Activated CD8-positive, alpha-beta memory T cell treated with anti-CD3 and anti-CD28 coated beads for 24 hours (primary cell): ENCODE data around the gene MAPK1.
"Not testable (repeated sequence)": the region's sequence is repeated elsewhere in the genome, so short reads cannot be mapped to it uniquely, and the experiment has no call there.

Source experiments
- DNase-seq: peaks from one replicate; pipeline ENCODE4 v3.0.0-alpha.2; 2020

MAPK1 gene

DNA sequence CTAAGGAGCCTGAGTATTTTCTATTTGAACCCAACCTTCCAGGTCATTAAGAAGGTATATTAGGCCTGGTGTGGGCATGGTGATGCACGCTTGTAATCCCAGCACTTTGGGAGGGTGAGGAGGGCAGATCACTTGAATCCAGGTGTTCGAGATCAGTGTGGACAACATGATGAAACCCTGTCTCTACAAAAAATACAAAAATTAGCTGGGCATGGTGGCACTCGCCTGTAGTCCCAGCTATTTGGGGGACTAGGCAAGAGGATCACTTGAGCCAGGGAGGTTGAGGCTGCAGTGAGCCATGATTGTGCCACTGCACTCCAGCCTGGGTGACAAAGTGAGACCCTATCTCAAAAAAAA, 50.0 kb downstream of the MAPK1 start:
- DNase-seq: not testable (repeated sequence)

DNA sequence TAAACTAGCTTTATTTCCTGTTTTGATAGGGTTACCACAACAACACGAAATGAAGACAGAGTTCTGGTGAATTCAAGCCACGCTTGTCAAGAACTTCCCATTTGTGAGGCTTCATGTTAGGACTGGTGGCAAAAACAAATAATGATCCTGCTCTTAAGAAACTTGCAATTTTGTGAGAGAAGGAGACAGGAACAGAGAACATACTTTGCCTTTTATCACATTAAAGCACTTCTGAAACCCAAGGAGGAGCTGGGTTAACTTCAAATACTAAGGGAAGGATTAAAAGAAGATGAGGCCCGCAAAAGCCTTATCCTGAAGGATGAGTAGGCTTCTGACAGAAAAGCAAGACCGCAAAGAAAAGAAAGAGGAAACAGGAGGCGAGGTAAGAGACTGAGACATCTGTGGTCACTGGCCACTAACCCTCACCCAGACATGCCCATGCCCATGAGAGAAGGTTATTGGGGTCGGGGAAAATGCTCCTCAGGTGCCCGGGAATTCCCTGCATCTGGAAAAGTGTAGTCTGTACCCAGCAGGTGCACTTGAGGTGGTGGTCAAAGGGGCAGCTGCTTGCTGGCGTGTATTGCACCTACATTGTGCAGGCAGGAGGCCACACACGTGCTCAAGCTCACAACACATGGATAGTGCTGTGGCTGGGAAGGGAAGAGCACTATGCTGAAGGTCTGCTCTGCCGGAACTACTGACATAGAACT, 50.5 kb downstream of the MAPK1 start:
- no peak for DNase-seq

DNA sequence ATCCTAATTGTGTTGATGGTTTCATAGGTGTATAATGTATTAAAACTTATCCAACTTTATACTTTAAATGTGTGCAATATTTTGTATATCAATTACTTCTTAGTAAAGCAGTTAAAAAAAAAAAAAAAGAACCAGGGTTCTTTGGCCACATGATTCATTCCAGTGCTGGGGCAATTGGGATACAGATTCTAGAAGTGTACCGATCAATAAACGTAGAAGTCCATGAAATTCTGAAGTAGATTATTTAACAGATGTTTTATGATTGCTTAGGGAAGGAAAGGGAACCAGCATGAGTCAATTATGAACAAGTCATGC, 51.0 kb downstream of the MAPK1 start:
- no peak for DNase-seq

DNA sequence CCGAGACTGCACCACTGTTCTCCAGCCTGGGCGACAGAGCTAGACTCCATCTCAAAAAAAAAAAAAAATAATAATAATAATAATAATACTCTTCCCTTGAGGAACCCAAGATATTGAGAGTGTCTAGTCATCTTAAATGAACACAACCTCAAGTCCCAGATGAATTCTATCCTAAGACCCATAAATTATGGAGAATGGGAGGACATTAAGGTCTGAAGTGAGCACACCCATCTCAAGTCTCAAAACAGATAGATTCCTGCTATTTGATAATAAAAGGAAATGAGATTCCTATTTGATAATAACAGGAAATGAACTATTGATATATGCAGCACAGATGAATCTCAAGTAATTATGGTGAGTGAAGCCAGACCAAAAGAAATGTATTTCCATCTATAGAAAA, 51.5 kb downstream of the MAPK1 start:
- DNase-seq: no peak

DNA sequence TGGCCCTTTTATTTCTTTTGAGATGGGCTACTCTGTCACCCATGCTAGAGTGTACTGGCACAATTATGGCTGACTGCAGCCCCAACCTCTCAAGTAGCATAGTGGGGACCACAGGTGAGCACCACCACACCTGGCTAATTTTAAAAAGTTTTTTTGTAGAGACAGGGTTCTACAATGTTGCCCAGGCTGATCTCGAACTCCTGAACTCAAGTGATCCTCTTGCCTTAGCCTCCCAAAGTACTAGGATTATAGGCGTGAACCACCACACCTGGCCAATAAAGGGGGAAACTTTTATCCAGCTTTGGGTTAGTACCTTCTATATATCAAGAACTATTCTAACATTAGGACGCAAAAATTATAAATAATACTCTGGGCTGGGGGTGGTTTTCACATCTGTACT, 52.1 kb downstream of the MAPK1 start:
- no peak for DNase-seq

DNA sequence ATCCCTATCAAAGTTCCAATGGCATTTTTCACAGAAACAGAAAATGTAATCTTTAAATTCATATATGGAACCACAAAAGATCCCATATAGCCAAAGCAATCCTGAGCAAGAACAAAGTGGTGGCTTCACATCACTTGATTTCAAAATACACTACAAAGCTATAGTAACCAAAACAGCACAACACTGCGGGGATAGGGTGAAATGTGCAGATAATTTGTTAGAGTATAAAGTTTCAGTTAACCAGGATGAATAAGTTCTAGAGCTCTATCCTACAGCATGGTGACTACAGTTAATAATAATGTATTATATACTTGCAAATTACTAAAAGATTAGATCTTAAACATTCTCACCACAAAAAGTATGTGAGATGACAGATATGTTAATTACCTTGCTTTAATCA, 55.5 kb downstream of the MAPK1 start:
- no peak for DNase-seq

DNA sequence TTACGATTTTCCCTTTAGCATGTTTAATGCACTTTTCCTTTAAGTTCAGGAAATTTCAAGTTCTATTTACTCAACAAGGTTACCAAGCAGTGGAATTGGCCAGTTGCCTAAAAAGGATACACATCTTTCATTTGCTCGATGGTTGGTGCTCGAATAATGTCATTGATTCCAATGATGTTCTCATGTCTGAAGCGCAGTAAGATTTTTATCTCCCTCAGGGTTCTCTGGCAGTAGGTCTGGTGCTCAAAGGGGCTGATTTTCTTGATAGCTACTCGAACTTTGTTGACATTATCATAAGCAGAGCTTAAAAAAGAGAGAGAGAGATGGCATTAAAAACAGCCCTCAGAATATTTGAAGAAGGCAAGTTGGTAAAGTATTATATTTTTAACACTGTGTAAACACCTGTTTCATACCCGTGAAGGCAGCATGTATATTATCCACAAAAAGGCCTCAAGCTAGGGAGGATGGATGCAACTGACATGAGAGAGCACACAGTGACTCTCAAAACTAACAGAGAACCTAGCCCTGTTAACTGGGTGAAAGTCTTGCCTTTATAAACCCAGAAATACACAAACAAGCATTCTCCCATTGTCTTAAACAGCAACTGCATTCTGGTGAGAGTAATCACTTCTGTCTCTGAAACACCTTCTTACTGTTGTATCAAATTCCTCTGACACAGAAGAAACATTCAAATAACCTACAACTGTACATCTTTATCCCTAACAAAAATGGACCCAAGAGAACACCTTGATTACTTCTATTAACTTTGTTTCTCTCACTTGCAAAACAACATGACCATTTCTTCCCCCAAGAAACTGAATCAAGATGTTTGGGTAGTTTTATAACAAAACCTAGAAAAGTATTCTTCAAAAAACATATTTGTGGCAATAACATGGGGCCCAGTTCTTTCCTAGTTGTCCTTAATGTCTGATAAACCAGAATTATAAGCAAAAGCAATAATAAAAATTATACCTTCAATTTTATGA, 59.6 kb downstream of the MAPK1 start:
- no peak for DNase-seq

DNA sequence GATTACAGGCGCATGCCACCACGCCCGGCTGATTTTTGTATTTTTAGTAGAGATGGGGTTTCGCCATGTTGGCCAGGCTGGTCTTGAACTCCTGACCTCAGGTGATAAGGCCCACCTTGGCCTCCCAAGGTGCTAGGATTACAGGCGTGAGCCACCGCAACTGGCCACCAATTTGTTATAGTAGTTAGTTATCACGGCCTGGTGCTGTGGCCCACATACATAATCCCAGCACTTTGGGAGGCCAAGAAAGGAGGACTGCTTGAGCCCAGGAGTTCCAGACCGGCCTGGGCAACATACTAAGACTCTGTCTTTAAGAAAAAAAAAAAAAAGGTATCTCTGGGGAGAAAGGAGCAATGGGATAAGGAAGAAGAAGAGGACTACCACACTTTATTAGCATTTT, 62.1 kb downstream of the MAPK1 start:
- peak; percentile 11 for DNase-seq

DNA sequence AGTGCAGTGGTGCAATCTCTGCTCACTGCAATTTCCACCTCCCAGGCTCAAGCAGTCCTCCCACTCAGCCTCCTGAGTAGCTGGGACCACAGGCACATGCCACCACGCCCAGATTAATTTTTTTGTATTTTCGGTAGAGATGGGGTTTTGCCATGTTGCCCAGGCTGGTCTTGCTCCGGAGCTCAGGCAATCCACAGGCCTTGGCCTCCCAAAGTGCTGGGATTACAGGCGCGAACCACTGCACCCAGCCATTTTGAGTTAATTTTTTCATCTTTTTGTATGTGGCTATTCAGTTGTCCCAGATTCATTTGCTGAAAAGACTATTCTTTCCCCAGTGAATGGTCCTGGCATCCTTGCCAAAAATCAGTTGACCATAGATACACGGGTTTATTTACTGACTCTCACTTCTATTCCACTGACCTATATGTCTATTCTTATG, 63.6 kb downstream of the MAPK1 start:
- peak; percentile 15 for DNase-seq

DNA sequence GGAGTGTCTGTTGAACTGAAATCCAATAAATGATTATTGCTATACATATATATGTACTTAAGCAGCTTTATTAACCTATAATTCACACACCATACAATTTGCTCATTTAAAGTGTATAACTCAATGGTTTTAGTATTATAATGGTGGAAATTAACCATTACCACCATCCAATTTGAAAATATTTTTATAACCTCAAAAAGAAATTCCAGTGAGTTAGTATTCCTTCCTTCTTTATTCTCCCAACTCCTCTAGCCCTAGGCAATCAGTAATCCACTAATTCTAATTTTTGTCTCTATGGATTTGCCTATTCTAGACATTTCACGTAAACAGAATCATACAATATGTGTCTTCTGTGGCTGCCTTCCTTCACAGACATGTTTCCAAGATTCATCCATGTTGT, 64.8 kb downstream of the MAPK1 start:
- DNase-seq: no peak

DNA sequence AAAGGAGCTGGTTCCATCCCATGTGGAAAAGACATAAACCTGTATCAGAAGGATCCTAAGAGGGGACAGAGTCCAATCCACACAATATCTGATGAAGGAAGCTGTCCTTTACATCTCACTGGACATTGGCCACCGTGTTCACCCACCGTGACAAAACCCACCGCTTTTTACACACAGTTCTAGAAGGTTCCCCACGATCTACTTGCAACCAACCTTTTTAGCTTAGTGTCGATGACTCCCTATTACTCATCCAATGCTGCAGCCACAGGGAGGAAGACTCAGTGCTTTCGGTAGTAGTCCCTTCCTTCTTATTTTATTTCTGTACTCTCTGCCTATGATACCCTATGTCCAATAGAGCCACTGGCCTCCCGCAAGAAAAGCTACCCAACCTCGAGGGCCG, 65.4 kb downstream of the MAPK1 start:
- DNase-seq: peak; percentile 41

DNA sequence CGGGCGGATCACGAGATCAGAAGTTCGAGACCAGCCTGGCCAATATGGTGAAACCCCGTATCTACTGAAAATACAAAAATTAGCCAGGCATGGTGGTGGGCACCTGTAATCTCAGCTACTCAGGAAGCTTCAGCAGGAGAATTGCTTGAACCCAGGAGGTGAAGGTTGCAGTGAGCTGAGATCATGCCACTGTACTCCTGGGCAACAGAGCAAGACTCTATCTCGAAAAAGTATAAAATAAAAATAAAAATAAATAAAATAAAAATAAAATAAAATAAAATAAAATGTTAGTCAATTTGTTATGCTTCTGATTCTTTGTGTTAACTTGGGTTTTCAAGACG, 66.2 kb downstream of the MAPK1 start:
- DNase-seq: not testable (repeated sequence)

DNA sequence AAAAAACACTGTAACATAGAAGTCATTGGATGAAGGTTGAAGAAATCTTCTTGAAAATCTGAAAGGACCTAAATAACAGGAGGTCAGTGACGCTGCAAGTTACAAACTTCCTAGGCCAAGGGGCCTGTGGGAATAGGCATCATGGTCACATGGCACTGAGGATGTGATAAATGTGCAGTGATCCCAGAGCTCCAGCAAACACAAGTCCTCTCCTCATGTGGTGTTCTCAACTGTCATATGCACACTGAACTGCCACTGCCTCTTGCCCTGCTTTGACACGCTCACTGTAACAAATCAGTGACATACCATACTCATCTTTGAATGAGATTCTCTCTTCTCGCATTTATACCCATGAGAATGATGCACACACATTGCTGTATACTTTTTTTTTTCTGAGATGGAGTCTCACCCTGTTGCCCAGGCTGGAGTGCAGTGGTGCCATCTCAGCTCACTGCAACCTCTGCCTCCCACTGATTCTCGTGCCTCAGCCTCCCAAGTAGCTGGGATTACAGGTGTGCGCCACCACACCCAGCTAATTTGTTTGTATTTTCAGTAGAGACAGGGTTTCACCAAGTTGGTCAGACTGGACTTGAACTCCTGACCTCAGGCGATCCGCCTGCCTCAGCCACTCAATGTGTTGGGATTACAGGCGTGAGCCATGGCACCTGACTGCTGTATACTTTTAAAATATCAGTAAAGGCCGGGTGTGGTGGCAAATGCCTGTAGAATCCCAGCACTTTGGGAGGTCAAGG, 66.7 kb downstream of the MAPK1 start:
- peak; percentile 32 for DNase-seq

DNA sequence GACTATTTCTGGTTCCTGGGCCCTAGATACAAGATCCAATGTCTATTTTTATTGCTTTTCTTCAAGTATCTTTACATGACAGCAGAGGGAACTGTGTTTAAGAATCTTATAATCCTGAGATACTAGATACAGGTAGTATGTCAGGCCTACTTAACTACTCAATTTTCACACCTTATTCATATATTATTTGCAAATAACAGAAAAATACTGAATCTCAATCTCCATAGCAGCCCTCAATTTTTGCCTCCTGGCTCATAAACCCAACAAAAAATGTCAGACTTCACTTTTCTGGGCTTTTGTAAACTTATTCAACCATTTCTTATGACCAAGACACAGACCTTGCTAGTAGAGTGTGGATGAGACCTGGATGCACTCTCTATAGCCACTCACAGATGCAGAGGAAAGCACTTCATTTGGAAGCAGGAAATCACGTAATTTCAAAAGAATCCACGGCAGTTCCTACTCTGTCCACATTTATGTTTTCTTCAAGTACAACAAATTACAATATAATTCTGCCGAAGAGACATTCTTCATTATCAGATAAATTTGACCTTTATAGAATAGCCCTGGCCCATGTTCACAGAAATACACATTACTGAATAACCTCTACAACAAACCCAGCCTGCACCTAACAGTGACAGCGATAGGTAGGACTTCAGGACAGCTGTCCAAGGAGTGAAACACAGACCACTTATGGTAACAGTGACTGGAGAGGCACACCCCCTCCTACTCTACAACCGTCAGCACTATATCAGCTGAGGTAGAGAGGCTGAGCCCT, 69.8 kb downstream of the MAPK1 start:
- no peak for DNase-seq

DNA sequence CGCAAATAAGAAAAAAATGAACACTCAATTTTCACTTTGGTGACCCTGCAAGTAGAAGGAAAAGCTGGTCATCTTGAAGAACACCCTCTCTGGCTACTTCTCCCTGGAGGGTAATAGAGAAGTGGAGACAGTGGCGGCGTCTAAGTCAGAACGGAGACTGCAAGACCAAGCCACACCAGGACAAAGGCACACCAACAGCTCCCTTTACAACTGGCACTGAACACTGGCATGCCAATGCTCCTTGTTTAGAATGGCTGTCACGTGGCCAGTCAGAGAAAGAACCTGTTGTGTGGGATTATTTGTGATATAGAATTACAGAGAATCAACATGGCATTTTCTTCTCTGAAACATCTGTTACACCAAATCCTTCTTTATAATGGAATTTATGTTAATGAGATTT, 70.6 kb downstream of the MAPK1 start:
- DNase-seq: peak; percentile 13

DNA sequence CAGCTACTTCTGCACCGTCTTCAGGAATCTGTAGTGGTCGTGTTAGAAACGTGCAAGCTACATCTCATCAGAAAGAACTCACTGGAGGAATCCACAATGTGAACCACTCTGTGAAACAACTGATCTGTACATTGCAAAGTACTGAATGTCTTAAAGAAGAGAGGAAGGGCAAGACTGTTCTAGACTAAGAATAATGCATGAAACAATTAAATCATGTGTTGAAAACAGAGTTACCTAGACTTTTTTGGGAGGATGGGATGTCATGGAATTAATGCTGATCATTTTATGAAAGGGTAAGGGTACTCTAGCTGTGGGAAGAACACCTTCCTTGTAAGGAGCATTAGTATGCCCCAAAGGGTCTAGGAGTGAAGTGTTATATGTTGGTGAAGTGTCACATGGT, 71.2 kb downstream of the MAPK1 start:
- no peak for DNase-seq

DNA sequence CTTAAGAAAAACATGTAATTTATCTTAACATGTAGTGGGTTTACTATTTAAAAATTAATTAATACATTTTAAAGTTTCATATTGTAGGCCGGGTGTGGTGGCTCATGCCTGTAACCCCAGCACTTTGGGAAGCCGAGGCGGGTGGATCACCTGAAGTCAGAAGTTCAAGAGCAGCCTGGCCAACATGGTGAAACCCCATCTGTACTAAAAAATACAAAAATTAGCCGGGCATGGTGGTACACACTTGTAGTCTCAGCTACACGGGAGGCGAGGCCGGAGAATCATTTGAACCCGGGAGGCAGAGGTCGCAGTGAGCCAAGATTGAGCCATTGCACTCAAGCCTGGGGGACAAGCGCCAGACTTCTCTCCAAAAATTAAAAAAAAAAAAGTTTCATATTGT, 73.7 kb downstream of the MAPK1 start:
- DNase-seq: peak; percentile 32

DNA sequence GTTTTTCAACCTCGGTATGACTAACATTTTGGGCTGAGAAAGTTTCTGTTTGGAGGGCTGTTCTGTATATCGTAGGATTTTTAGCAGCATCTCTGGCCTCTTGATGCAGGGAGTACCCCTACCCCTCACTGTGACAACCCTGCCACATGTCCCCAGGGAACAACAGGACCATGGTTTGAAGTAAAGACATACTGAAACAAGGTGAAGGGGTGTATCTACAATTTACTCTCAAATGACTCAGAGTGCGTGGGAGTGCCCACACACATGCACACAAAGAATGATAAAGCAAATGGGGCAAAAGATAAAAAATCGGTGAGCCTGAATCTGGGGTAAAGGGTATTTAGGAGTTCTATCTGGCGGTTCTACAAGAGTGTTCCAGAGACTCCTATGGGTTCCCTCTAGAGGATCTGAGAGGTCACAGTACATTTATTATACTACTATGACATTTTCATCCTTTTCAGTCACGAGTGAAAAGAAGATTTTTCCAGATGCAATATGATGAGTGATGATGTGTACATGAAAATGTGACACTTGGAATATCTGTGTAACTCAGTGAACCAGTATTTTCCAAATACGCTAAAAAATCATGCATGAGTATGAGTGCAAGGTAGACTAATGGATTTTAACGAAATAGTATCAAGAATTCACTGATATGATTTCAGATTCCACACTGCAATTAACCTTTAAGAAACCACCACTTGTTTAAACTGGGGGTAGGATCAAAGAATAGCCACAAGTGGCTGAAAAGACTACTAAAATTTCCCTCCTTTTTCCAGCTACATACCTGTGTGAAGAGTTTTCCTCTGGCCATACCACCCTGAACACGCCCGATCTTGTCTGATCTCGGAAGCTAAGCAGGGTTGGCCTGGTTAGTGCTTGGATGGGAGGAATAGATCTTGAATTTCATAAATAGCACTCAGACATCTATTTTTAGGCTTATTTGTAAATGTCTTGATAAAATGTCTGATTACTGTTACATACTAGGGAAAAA, 75.5 kb downstream of the MAPK1 start:
- DNase-seq: peak; percentile 73

DNA sequence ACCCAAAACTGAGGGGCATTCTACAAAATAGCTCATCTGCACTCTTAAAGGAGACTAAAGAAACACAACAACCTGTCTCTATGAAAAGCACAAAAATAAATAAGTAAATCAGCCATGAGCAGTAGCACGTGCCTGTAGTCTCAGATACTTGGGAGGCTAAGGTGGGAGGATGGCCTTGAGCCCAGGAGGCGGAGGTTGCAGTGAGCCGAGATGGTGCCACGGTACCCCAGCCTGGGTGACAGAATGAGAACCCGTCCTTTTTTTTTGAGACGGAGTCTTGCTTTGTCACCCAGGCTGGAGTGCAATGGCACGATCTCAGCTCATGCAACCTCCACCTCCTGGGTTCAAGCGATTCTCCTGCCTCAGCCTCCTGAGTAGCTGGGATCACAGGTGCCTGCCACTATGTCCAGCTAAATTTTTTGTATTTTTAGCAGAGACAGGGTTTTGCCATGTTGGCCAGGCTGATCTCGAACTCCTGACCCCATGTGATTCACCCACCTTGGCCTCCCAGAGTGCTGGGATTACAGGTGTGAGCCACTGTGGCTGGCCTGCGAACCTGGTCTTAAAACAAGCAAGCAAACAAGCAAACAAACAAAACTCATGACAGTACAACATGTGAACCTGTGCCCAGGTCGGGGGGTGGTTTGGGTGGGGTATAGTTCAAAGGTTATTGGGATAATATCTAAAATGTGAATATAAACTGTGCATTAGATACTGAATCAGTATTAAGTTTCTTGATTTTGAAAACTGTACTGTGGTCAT, 76.4 kb downstream of the MAPK1 start:
- DNase-seq: peak; percentile 59

DNA sequence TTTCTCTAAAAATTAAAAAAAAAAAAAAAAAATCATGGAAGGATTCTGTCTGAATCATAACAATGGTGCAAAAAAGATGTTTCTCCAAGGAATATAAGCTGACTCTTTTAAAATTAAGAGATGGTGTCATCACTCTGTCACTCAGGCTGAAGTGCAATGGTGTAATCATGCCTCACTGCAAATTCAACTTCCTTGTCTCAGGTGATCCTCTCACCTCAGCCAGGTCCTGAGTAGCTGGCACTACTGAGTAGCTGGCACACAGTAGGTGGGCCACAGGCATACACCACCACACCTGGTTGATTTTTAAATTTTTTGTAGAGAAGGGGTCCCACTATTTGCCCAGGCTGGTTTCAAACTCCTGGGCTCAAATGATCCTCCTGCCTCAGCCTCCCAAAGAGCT, 77.1 kb downstream of the MAPK1 start:
- DNase-seq: no peak

DNA sequence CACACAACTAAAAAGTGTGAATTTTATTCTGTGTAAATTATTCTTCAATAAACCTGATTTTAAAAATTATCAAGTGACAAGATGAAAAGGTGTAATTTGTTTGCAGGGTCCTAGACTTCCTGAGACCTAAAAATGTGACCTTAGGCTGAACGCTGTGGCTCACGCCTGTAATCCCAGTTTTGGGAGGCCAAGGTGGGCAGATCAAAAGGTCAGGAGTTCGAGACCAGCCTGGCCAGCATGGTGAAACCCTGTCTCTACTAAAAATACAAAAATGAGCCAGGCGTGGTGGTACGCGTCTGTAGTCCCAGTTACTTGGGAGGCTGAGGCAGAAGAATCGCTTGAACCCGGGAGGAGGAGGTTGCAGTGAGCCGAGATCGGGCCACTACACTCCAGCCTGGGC, 79.9 kb downstream of the MAPK1 start:
- not testable (repeated sequence) for DNase-seq
